ENCODE results near the gene ESR1.

ESR1 gene

DNA sequence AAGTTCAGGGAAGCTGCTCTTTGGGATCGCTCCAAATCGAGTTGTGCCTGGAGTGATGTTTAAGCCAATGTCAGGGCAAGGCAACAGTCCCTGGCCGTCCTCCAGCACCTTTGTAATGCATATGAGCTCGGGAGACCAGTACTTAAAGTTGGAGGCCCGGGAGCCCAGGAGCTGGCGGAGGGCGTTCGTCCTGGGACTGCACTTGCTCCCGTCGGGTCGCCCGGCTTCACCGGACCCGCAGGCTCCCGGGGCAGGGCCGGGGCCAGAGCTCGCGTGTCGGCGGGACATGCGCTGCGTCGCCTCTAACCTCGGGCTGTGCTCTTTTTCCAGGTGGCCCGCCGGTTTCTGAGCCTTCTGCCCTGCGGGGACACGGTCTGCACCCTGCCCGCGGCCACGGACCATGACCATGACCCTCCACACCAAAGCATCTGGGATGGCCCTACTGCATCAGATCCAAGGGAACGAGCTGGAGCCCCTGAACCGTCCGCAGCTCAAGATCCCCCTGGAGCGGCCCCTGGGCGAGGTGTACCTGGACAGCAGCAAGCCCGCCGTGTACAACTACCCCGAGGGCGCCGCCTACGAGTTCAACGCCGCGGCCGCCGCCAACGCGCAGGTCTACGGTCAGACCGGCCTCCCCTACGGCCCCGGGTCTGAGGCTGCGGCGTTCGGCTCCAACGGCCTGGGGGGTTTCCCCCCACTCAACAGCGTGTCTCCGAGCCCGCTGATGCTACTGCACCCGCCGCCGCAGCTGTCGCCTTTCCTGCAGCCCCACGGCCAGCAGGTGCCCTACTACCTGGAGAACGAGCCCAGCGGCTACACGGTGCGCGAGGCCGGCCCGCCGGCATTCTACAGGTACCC is at the start of gene ESR1:
Gene ESR1, plus strand, starts transcription at position 170 of the 858 bp plus-strand sequence. Its CDS starts 231 bp downstream, at position 401.
- DNase-seq = no peak

DNA sequence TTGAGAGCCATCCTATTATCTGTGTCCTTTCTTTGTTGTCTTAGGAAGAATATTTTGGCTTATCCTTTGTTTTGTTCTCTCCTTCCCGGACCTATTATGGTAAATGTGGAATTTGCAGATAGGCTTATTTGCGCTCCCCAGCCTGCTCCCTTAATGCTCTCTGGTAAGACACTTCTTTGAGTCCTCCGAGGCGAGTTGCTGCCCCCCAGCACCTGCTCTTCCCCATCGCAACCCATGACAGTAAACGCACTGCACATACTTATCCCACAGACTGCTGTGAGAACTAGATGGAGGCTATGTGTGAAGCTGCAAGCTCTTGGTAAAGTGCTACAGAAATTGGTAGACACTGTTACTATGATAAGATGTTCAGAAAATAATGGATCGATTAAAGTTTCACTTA is 47.0 kb upstream of the ESR1 start:
- no peak for DNase-seq

DNA sequence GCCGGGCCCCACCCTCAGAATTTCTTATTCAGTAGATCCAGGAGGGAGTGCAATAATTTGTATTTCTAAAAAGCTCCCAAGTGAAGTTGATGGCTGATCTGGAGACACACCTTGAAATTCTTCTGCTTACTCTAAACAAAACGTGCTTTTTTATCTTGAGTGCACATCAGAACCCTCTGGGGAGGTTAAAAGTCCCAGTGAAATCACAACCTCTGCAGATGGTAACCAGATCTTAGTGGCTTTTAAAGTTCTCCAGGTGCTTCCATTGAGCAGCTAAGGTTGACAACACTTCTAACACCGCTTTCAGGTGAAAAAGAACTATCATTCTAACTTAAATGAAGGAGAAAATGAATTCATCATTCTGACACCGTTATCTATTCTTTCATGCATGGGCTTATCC is 45.6 kb upstream of the ESR1 start:
- DNase-seq = no peak

DNA sequence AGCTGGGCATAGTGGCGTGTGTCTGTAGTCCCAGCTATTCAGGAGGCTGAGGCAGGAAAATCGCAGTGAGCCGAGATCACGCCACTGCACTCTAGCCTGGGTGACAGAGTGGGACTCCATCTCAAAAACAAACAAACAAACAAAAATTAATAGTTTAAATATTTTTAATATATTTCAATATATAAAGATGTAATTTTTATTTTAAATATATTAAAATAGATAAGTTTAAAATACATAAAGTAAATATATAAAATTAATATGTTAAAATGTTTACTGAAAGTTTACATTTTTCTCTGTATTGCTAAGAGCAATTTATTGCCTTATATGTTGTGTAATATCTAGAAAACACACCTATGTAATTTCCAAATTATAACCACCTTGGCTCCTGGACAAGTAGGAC is 44.7 kb upstream of the ESR1 start:
- DNase-seq = no peak

DNA sequence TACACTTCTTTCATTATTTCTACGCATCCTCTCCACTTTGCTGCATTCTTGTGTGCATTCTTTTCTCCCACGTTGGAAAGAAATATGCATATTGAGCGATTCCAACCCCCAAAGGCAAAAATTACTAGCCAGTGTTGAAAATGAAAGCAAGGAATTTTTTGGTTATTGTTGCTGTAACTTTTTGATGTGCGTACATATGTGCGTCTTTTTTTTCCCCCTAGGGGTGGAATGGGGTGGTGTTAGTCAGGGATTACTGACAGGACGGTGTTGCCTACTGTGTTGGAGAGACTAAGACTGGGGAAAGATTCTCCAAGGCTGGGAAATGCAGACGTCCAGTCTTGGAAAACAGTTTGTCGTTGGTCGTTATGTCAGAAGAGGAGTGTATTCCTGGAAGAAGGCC is 44.2 kb upstream of the ESR1 start:
- DNase-seq = no peak

DNA sequence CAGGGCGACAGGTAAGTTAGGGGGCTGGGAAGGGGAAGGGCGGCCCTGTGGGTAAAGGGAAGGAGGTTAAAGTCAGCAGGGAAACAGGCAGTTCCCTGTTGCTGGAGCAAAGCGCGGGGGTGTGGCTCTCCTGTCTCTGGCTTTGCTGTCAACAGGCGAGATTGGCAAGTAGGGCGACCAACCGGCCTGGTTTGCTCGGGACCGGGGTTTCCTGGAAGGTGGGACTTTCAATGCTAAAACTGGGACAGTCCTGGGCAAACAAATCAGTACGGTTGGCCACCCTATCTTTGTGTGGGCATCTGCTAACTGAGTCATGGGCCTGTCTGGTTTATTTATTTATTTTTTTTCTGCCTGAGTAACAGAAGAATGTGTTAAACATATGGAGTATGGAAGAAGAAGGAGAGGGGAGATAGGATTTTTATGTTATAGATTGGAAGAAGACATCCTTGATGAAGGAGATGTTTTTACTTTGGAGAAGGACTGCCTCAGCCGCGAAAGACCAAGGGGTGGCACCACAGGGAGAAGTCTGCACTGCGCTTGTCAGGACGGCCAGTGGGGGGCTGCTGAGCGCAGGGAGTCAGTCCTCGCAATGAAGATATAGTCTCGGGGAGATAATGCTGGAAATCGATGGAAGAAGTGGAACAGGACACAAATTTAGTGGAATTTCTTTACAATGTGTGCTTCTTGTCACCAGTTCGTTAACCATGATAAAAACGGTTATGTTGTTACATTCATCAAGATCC is 43.4 kb upstream of the ESR1 start:
- DNase-seq = no peak

DNA sequence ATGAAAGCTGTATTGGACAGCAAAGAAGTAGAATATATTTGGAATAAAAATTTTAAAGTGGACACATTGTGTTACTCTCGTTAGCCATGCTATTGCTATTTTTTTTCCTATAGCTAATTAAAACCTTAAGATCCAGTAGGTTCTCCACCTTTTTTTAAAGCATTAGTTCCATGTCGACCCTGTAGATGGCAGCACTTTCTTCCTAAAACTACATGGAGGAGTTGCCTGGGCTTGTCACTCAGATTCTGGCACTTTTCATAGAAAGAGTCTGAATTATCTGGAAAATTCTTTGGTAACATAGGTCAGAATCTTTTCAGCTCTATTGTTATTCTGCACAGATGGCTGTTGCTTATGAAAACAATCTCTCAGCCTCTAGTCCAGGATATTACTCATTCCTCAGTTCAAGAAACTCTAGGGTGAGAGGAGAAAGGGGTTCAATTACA is 42.0 kb upstream of the ESR1 start:
- no peak for DNase-seq

DNA sequence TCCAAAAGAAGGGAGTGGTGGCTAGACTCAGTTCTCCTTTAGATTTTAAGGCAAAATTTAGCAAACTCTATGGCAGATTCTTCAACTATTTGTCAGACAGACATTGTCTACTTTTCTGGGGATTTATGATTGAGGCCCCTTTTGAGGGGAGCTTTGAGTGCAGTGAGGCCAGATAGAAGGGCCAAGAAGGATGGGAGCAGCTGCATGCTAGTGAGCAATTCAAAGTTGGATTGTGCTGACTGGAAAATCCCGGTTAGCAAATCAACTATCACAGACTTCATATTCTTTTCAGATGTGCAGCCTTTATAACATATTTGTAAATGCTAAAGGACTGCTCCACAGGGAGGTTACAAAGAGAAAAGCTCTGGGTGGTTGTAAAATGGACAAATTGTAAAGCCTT is 35.0 kb upstream of the ESR1 start:
- DNase-seq = no peak

DNA sequence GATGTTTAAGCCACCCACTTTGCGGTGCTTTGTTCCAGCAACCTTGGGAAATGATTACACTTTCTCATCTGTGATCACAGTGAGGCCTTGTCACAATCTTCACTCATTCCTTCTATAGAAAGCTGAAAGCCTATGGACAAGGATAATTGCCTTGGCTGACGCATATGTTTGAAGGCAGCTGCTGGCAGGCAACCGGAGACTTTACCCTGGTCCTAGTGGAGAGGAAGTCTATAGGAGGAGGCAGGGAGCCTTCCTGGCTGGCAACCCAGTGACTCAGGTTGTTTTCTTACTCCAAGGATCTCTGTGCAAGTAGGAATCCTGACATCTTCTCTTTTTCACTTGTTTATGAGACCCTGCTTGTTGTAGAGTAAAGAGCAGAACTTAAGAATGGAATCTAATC is 34.1 kb upstream of the ESR1 start:
- no peak for DNase-seq

DNA sequence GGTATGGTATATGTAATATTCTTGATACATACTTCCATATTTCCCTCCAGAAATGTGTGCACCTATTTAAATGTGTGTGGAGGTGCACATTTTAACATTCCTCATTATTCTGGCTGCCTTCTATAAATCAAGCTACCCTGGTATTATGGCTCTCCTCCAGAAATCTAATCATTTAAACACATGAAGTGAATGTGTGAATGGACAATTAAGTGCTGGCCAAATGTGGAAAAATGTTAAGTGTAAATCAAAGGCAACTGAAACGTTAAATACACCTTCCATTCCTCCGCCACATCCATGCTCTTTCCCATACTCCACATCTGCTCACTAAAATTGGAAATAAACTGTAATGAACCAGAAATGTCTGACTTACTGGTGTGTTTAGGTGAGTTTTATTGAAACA is 24.9 kb upstream of the ESR1 start:
- DNase-seq = no peak

DNA sequence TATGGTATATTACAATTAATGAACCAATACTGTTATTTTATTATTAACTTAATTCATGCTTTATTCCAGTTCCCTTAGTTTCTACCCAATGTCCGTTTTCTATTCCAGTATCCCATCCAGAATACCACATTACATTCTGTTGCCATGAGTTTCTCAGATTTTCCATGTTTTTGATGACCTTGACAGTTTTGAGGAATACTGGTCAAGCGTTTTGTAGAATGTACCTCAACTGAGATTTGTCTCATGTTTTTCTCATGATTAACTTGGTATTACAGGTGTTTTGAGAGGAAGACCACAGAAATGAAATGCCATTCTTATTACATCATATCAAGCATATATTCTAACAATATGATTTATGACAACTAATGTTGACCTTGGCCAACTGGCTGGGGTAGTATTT is 23.8 kb upstream of the ESR1 start:
- DNase-seq = no peak

DNA sequence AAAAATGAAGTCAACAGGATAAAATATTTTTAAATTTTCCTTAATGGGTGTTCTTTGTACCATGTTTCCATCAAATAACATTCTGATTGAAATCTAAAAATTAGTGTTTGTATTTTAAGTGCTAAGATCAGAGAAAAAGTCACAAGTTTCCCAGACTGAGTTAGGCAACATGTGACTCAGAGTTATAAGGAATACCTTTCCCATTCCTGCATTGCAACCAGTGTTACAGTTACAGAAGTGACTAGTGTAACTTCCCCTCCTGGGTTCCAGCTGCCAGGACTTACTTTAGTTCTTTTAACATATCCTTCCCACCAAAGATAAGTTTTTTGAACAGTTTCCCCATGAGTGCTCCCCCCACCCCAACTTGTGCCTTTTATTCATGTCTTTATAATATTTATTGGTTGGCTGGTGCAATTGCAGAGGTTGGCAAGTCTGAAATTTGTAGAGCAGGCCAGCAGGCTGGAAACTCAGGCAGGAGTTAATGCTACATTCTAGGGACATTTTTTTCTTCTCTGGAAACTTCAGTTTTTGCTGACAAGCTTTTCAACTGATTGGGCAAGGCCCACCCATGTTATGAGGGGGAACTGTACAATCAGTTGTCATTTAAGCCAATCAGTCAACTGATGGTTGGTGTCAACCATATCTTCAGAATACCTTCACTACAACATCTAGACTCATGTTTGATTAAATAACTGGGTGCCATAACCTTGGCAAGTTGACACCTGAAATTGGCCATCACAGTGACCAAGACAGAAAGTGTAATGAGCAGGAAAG is 22.9 kb upstream of the ESR1 start:
- DNase-seq = no peak

DNA sequence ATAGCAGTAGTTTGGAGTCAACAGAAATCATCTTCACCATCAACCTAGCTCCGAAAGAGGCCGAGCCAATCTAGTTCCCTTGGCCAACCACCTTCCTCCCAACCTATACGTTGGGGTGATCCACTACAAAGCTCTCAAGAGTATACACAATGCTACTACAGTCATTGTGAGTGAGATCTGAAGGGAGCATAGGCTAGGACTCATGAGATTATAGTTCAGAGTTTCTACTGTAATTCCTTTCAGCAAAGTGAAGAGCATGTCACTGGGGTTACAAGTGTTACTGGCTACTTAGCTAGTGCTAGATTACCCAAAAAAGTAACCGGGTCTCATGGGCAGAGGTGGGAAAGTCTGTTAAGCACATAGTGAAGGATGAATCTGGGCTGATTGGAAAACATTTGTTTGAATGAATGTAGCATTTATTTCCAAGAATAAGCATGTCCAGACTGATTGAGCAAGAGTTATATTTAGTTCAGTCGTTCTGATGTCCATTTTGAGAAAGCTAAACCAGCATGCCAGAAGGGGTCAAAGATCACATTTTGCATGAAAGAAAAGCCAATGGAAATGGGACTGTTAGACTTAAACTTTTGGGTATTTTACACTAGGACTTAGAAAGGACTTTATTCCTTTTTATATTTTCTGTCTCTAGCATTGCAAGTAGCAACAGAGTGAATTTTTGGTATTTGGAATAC is 10.5 kb upstream of the ESR1 start:
- no peak for DNase-seq

DNA sequence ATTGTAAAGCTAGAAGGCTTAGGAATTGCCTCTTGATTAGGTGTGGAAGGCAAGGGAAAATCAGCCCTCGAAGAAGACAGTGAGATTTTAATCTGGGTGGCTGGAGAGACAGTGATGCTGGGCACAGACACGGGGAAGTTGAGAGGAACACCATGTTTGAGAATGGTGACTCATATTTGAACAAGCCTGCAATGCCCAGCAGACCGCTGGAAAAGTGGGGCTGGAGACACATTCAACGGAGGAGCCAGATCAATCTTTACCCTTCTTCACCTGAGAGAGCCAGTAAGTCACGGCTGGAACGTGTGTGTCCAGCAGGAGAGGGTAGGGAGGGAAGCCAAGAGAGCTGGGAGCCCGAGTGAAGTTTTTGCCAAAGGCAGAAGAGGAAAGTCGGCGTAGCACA is 3.7 kb upstream of the ESR1 start:
- DNase-seq = no peak

DNA sequence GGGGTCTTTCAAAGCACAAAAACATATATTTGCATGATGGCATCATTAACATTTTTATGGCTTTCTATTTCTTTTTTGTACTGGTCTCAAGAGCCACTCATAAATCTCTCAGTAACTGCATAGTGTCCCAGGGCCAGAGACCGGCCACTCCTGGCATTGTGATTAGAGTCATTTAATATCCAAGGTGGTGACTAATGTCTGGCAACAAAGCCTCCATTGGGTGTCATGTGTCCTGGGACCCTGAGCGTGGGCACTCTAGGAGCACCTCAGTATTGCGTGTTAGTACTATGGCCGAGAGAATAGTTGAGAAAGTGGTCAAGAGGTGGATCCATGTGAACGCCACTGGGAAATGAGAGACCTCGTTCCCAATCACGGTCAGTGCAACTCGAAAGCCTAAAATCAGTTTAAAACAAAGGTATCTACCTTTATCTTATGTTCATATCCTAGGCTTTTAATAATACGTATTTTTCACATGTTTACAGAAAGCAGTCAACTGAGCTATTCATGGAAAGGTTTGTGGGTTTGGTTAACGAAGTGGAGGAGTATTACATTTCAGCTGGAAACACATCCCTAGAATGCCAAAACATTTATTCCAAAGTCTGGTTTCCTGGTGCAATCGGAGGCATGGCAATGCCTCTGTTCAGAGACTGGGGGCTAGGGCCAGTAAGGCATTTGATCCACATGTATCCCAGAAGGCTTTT is 2.7 kb upstream of the ESR1 start:
- DNase-seq = no peak

DNA sequence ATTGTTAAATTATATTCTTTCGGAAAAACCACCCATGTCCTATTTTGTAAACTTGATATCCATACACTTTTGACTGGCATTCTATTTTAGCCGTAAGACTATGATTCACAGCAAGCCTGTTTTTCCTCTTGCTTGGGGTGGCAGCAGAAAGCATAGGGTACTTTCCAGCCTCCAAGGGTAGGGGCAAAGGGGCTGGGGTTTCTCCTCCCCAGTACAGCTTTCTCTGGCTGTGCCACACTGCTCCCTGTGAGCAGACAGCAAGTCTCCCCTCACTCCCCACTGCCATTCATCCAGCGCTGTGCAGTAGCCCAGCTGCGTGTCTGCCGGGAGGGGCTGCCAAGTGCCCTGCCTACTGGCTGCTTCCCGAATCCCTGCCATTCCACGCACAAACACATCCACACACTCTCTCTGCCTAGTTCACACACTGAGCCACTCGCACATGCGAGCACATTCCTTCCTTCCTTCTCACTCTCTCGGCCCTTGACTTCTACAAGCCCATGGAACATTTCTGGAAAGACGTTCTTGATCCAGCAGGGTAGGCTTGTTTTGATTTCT is 2.1 kb upstream of the ESR1 start:
- no peak for DNase-seq

DNA sequence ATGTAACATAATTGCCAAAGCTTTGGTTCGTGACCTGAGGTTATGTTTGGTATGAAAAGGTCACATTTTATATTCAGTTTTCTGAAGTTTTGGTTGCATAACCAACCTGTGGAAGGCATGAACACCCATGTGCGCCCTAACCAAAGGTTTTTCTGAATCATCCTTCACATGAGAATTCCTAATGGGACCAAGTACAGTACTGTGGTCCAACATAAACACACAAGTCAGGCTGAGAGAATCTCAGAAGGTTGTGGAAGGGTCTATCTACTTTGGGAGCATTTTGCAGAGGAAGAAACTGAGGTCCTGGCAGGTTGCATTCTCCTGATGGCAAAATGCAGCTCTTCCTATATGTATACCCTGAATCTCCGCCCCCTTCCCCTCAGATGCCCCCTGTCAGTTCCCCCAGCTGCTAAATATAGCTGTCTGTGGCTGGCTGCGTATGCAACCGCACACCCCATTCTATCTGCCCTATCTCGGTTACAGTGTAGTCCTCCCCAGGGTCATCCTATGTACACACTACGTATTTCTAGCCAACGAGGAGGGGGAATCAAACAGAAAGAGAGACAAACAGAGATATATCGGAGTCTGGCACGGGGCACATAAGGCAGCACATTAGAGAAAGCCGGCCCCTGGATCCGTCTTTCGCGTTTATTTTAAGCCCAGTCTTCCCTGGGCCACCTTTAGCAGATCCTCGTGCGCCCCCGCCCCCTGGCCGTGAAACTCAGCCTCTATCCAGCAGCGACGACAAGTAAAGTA is 547 bp upstream of the ESR1 start:
- DNase-seq = no peak

DNA sequence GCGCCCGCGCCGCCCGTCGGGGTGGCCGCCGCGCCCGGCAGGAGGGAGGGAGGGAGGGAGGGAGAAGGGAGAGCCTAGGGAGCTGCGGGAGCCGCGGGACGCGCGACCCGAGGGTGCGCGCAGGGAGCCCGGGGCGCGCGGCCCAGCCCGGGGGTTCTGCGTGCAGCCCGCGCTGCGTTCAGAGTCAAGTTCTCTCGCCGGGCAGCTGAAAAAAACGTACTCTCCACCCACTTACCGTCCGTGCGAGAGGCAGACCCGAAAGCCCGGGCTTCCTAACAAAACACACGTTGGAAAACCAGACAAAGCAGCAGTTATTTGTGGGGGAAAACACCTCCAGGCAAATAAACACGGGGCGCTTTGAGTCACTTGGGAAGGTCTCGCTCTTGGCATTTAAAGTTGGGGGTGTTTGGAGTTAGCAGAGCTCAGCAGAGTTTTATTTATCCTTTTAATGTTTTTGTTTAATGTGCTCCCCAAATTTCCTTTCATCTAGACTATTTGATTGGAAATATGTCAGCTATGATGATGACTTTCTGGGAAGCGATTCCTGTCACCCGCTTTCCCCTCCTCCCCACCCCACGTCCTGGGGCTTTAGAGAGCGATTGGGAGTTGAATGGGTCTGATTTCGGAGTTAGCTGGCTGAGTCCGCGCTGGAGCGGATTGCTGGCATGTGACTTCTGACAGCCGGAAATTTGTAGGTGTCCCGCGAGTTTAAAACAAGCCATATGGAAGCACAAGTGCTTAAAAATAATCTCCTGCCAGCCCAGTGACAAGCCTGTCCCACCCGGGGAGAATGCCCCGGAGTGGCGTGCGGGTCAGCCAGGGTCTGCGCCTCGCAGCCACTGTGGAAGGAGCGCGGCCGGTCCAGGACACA is 1.1 kb downstream of the ESR1 start:
- DNase-seq = no peak

DNA sequence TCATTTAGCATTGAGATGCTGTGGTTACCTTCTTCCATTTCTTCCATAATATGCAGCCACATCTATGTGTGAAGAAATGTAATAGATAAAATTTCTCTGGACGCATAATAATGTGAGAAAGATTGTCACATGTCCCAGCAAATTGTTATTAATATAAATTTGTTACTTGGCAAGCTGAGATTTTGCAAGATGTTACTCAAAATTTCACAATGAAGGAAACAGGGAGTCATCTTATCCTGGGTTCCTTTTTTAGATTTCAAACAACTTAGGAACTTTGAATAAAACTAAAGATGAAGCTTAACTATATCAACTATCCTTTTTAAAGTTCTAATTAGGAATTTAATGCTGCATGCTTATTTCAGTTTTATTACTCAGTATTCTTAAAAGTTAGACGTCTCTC is 3.6 kb downstream of the ESR1 start:
- DNase-seq = no peak

DNA sequence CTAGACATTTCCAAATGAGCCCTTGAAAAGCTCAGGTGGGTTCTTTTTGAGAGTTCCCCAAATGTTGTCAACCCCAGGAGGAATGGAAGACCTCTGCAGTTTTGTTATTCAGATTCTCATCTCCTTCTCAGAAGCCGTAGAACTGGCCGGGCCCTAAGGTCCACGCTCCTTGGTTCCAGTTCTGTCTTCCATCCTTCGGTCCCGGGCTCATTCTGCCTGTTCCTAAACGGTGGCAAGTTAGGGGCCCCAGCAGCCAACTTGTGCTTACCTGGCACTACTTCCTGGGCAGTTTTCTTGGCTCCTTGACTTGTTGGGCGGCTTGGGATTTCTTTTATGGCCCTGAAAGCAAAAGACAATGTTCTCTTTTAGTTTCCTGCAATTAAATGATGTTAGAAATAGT is 6.4 kb downstream of the ESR1 start:
- DNase-seq = no peak

All from stimulated activated naive CD4-positive, alpha-beta T cell treated with Interleukin-2 at 50 U/mL for 16 hours (primary cell).